Peyer's patch (tissue), 4 donors: ENCODE data around the gene EBI3. TPM values are rescaled to one million over a fixed set of nuclear protein-coding genes. Genes with fewer than 3 reads are reported as not detected.
A peak's percentile ranks its signal among the peaks of the same experiment; 100 is the strongest.

ENCODE experiments used
- DNase-seq, 3 donors: peaks; one replicate each; pipeline ENCODE4 v3.0.0-alpha.2; 2017 to 2019
- H3K27ac ChIP-seq, 4 donors: fragments of 200-600 bp; sonication (generic); one replicate each; pipeline ENCODE4 v1.5.1; 2016 to 2019
- H3K27me3 ChIP-seq, 2 donors: fragments of 200-600 bp; sonication (generic); one replicate each; pipeline ENCODE4 v1.5.1; 2019
- H3K36me3 ChIP-seq, 3 donors: fragments of 200-600 bp; sonication (generic); one replicate each; pipeline ENCODE4 v1.5.1; 2016 to 2019
- H3K4me1 ChIP-seq, 4 donors: fragments of 200-600 bp; sonication (generic); one replicate each; pipeline ENCODE4 v1.5.1; 2016 to 2019
- H3K4me3 ChIP-seq, 4 donors: fragments of 200-600 bp; sonication (generic); 1 replicate in 3 of 4; 2 replicates in 1 of 4; pipeline ENCODE4 v1.5.1; 2016 to 2019; ENCODE audit warnings: mild to moderate bottlenecking in 1 of 4
- H3K9me3 ChIP-seq, 4 donors: fragments of 200-600 bp; sonication (generic); one replicate each; pipeline ENCODE4 v1.5.1; 2016 to 2019; ENCODE audit warnings: mild to moderate bottlenecking in 1 of 4
- CTCF ChIP-seq, 6 experiments: fragments of 450-650 bp in 4 of 6; fragments of 200-600 bp in 2 of 6; sonication (generic) in 1 of 6; IDR thresholded peaks; one replicate each; pipeline ENCODE4 v1.5.1; 2017 to 2019; ENCODE audit warnings: antibody characterized with exemption in 6 of 6, mild to moderate bottlenecking in 3 of 6, moderate library complexity in 1 of 6
- POLR2A ChIP-seq, 2 donors: fragments of 450-650 bp; IDR thresholded peaks; one replicate each; pipeline ENCODE4 v1.5.1; 2017; ENCODE audit warnings: antibody characterized with exemption in 2 of 2, mild to moderate bottlenecking in 2 of 2, moderate library complexity in 2 of 2
- total RNA-seq, 4 donors: library from RNA; depleted of rRNA; stranded (reverse); fragments of >200 nt; gene quantifications; one replicate each; pipeline ENCODE4 v1.1.0, GENCODE V29; 2016

The EBI3 gene
- total RNA-seq, 4 donors from 2014 or later, result 1.4 to 12.4 (median 1.9) TPM; not detected in 1

- H3K4me1 ChIP-seq, result no peaks in the 10 kb centered on the region
- DNase-seq, result peak in 2 of 3 donors; percentile 54 to 65
- no peaks in the 10 kb centered on the region for H3K27me3 ChIP-seq
- TF ChIP-seq CTCF (IDR thresholded peaks at IDR 0.05), result peak in 4 of 6 experiments; percentile 33 to 59 (median 44)
- no peak for TF ChIP-seq POLR2A (IDR thresholded peaks at IDR 0.05)
- H3K4me3 ChIP-seq, result no peak overlapping the region
- H3K36me3 ChIP-seq, result no peaks in the 10 kb centered on the region
- no peaks in the 10 kb centered on the region for H3K9me3 ChIP-seq
- H3K27ac ChIP-seq, result no peak overlapping the region
These were observed 20.8 kb upstream of the EBI3 start for GRCh38 chr19:4208385-4209094.

- H3K36me3 ChIP-seq, result no peaks in the 10 kb centered on the region
- H3K27me3 ChIP-seq, result no peaks in the 10 kb centered on the region
- no peak for TF ChIP-seq CTCF (IDR thresholded peaks at IDR 0.05)
- no peak for TF ChIP-seq POLR2A (IDR thresholded peaks at IDR 0.05)
These were observed 19.1 kb upstream of the EBI3 start for GRCh38 chr19:4210166-4210731.

GRCh38 chr19:4213116-4213515 lies 16.2 kb upstream of the EBI3 start:
- no peaks in the 10 kb centered on the region for H3K36me3 ChIP-seq
- no peak for DNase-seq
- TF ChIP-seq CTCF (IDR thresholded peaks at IDR 0.05) (no peak), POLR2A (IDR thresholded peaks at IDR 0.05) (no peak)
- no peaks in the 10 kb centered on the region for H3K9me3 ChIP-seq
- H3K4me1 ChIP-seq, result no peaks in the 10 kb centered on the region
- H3K27ac ChIP-seq, result no peak overlapping the region
- H3K4me3 ChIP-seq, result no peak overlapping the region
- H3K27me3 ChIP-seq, result no peaks in the 10 kb centered on the region

More at GRCh38 chr19:4210166-4210731, 19.1 kb upstream of the EBI3 start:
- H3K4me3 ChIP-seq, result no peak overlapping the region
- H3K4me1 ChIP-seq, result no peaks in the 10 kb centered on the region
- no peaks in the 10 kb centered on the region for H3K9me3 ChIP-seq
- H3K27ac ChIP-seq, result no peak overlapping the region
- no peak for DNase-seq

DNA sequence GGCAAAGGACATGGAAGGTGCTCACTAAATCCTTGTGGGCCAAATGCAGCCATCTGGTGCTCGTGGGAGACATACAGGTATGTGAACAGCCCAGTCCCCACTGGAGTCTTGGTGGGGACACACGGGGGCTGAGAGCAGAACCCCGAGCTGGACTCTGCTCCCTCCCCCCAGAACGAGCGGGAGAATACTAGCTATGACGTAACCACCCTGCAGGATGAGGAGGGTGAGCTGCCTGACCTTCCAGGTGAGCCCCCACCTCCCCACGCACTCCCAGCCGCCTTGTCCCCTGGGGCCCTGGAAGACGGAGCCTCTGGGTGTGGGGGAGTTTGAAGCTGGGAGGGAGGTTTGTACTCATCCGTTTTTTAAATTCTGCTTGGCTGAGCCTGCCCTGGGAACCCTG lies 13.5 kb upstream of the EBI3 start:
- TF ChIP-seq POLR2A (IDR thresholded peaks at IDR 0.05) (no peak), CTCF (IDR thresholded peaks at IDR 0.05) (no peak)
- Histone ChIP-seq H3K4me3 (no peak overlapping the region), H3K4me1 (no peaks in the 10 kb centered on the region), H3K27ac (no peak overlapping the region), H3K27me3 (no peaks in the 10 kb centered on the region), H3K9me3 (no peaks in the 10 kb centered on the region), H3K36me3 (no peaks in the 10 kb centered on the region)
- no peak for DNase-seq

GRCh38 chr19:4216846-4217245 lies 12.5 kb upstream of the EBI3 start:
- H3K36me3 ChIP-seq, result no peaks in the 10 kb centered on the region
- H3K4me3 ChIP-seq, result no peak overlapping the region
- no peak overlapping the region for H3K27ac ChIP-seq
- no peaks in the 10 kb centered on the region for H3K9me3 ChIP-seq
- H3K4me1 ChIP-seq, result no peaks in the 10 kb centered on the region
- no peaks in the 10 kb centered on the region for H3K27me3 ChIP-seq
- TF ChIP-seq POLR2A (IDR thresholded peaks at IDR 0.05) (no peak), CTCF (IDR thresholded peaks at IDR 0.05) (no peak)
- DNase-seq, result no peak
